Smooth muscle cell (in vitro differentiated cells): Measurements from ENCODE around the gene PARD3. TPM values are rescaled to one million over a fixed set of nuclear protein-coding genes. Genes with fewer than 3 reads are reported as not detected.

Source experiments
- DNase-seq: peaks from one replicate; lab custom pipeline; 2025; ENCODE audit not compliant: unreplicated experiment; lab: John Stamatoyannopoulos, UW
- H2AFZ ChIP-seq: fragments of 200-600 bp; sonication (generic); 2 replicates; pipeline ENCODE4 v1.6.0; 2016; ENCODE audit warnings: antibody characterized with exemption, low read depth, mild to moderate bottlenecking
- H3F3A ChIP-seq: fragments of 200-600 bp; sonication (generic); 2 replicates; pipeline ENCODE4 v1.6.0; 2017; ENCODE audit warnings: antibody characterized with exemption, low read depth
- H3K27ac ChIP-seq: fragments of 200-600 bp; sonication (generic); 2 replicates; pipeline ENCODE4 v1.5.1; 2016; ENCODE audit warnings: low read depth, mild to moderate bottlenecking
- H3K27me3 ChIP-seq: fragments of 200-600 bp; sonication (generic); 2 replicates; pipeline ENCODE4 v1.6.1; 2016; ENCODE audit warnings: low read depth, mild to moderate bottlenecking
- H3K36me3 ChIP-seq: fragments of 200-600 bp; sonication (generic); 2 replicates; pipeline ENCODE4 v1.5.1; 2016; ENCODE audit warnings: low read depth
- H3K4me1 ChIP-seq: fragments of 200-600 bp; sonication (generic); 2 replicates; pipeline ENCODE4 v1.5.1; 2016; ENCODE audit warnings: low read depth
- H3K4me2 ChIP-seq: fragments of 200-600 bp; sonication (generic); 2 replicates; pipeline ENCODE4 v1.6.0; 2016; ENCODE audit warnings: mild to moderate bottlenecking
- H3K4me3 ChIP-seq: fragments of 200-600 bp; sonication (generic); 2 replicates; pipeline ENCODE4 v1.5.1; 2016; ENCODE audit warnings: mild to moderate bottlenecking
- H3K79me2 ChIP-seq: fragments of 200-600 bp; sonication (generic); 2 replicates; pipeline ENCODE4 v1.6.0; 2016; ENCODE audit warnings: low read depth, mild to moderate bottlenecking
- H3K9ac ChIP-seq: fragments of 200-600 bp; sonication (generic); 2 replicates; pipeline ENCODE4 v1.6.0; 2016; ENCODE audit warnings: low read depth
- H3K9me3 ChIP-seq: fragments of 200-600 bp; sonication (generic); replicated peaks from 2 replicates; pipeline ENCODE4 v1.5.1; 2016; ENCODE audit warnings: low read depth
- H4K20me1 ChIP-seq: fragments of 200-600 bp; sonication (generic); 2 replicates; pipeline ENCODE4 v1.6.0; 2016; ENCODE audit warnings: low read depth
- WGBS: methylation state at CpG from one replicate; pipeline ENCODE4 v1.1.7; 2016; ENCODE audit warnings: low lambda C conversion rate; 5-methylcytosine and 5-hydroxymethylcytosine counted together
- polyA plus RNA-seq: library from polyadenylated mRNA; unstranded; fragments of >200 nt; fragmentation: Nextera tagmentation; extraction: Ambion mirVana; gene quantifications from 2 replicates; pipeline ENCODE4 v1.2.1, GENCODE V29; 2016
- total RNA-seq: library from RNA; depleted of rRNA; stranded (reverse); fragments of >200 nt; gene quantifications from 2 replicates; pipeline ENCODE4 v1.2.3, GENCODE V29; 2014
- TF ChIP-seq, protein P1 (sequence below): fragments of 200-600 bp; sonication (generic); IDR thresholded peaks from 2 replicates; pipeline ENCODE4 v1.5.1; 2017; ENCODE audit warnings: borderline replicate concordance, mild to moderate bottlenecking, antibody characterized with exemption; ENCODE audit not compliant: insufficient read depth, poor library complexity, severe bottlenecking

Gene PARD3
- total and polyA plus RNA-seq, 2 experiments from 2014 or later, result 17.5 to 26.0 TPM

DNA sequence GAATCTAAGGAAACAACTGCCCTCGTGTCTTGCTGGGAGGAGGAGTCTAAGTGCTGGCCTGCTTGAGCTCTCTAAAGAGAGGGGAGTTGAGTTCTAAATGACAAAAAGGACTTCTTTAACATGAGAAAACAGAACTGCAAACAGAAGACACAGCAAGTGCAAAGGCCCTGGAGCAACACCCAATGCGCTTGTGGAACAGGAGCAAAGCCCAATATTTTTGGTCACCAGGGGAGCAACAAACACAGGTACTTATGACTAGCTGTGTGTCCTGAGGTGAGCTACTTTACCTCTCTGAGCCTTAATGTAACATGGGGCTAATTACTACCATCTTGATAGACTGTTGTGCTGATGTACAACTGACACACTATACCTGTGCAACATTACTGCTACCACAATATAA lies 634.3 kb downstream of the PARD3 start:
- Histone ChIP-seq H3K9ac (no peak overlapping the region), H3K9me3 (no peaks in the 10 kb centered on the region), H3K79me2 (no peaks in the 10 kb centered on the region), H3F3A (peaks cover 5% of the 10 kb centered on the region), H3K4me2 (no peak overlapping the region), H3K4me1 (peaks cover 23% of the 10 kb centered on the region), H3K36me3 (no peaks in the 10 kb centered on the region), H2AFZ (no peak overlapping the region), H3K27me3 (no peaks in the 10 kb centered on the region), H4K20me1 (no peaks in the 10 kb centered on the region), H3K27ac (no peak overlapping the region), H3K4me3 (no peak overlapping the region)
- TF ChIP-seq, protein P1, sequence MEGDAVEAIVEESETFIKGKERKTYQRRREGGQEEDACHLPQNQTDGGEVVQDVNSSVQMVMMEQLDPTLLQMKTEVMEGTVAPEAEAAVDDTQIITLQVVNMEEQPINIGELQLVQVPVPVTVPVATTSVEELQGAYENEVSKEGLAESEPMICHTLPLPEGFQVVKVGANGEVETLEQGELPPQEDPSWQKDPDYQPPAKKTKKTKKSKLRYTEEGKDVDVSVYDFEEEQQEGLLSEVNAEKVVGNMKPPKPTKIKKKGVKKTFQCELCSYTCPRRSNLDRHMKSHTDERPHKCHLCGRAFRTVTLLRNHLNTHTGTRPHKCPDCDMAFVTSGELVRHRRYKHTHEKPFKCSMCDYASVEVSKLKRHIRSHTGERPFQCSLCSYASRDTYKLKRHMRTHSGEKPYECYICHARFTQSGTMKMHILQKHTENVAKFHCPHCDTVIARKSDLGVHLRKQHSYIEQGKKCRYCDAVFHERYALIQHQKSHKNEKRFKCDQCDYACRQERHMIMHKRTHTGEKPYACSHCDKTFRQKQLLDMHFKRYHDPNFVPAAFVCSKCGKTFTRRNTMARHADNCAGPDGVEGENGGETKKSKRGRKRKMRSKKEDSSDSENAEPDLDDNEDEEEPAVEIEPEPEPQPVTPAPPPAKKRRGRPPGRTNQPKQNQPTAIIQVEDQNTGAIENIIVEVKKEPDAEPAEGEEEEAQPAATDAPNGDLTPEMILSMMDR, result no peak
- WGBS, result 92% methylated on average over 2 of the region's 2 CpGs
- DNase-seq, result no peak

DNA sequence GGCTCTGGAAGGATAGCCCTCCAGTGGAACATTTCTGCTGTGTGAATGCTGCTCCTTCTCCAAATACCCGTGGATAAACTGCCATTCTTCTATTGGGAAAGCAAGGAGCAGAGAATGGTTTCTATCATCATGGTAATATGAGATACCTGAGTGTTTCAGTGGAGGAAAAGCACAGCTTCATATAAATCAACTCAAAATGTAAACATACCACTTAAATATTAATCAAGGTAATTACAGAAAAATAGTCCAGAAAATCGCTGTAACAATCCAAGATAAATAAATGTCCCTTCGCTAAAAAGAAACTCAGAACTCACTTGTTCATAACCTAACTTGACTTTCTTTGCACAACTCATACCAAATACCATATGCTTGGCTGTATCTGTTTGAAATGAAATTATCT lies 635.8 kb downstream of the PARD3 start:
- TF ChIP-seq, protein P1, result no peak
- Histone ChIP-seq H2AFZ (no peak overlapping the region), H3K27me3 (no peaks in the 10 kb centered on the region), H3F3A (no peaks in the 10 kb centered on the region), H3K27ac (no peak overlapping the region), H3K9me3 (no peaks in the 10 kb centered on the region), H3K4me2 (no peak overlapping the region), H3K79me2 (no peaks in the 10 kb centered on the region), H3K4me3 (no peak overlapping the region), H3K4me1 (peaks cover 15% of the 10 kb centered on the region), H3K9ac (no peak overlapping the region), H3K36me3 (no peaks in the 10 kb centered on the region), H4K20me1 (no peaks in the 10 kb centered on the region)
- DNase-seq, result no peak
- 94% methylated on average over 3 of the region's 3 CpGs for WGBS

DNA sequence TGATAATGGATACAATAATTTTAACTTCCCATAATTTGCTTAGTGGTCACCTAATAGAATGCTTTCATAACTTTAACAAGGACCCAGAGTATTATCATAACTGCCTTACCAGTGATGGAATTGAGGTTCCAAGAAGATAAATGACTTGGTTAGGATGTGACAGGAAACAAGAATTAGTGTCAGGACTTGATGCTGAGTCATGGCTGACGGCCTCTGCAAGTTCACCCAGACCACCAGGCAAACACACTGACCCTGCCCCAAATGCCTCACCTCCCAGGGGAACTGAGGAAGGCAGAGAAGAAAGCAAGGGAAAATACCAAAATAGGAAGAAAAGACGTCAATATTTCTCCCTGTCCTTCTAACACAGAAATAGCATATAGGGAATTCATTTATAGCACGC lies 636.3 kb downstream of the PARD3 start:
- Histone ChIP-seq H3K79me2 (no peaks in the 10 kb centered on the region), H3K4me2 (no peak overlapping the region), H3K36me3 (no peaks in the 10 kb centered on the region), H3K4me3 (no peak overlapping the region), H3K4me1 (peaks cover 15% of the 10 kb centered on the region), H3K9me3 (no peaks in the 10 kb centered on the region), H3F3A (no peaks in the 10 kb centered on the region), H3K27ac (no peak overlapping the region), H4K20me1 (no peaks in the 10 kb centered on the region), H3K27me3 (no peaks in the 10 kb centered on the region), H3K9ac (no peak overlapping the region), H2AFZ (no peak overlapping the region)
- DNase-seq, result no peak
- 60% methylated on average over 3 of the region's 3 CpGs for WGBS
- TF ChIP-seq, protein P1, result no peak

DNA sequence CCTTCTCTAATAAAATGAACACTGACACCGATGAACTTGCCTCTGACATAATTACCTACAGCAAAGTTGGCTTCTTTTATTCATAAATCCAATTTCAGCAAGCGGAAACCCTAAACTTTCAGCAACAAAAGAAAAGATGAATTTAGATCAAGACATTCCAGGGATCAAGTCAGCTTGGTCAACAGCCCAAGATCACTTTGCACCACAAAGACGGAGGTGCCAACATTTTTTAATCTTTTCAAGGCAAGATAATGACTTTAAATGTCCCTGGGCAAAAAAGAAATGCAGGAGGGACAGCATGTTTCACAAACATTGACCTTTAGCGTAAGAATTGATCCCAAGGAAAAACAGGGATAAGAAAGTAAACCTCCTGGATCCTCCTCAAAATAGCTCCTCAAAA lies 636.9 kb downstream of the PARD3 start:
- no peaks in the 10 kb centered on the region for H3K9me3 ChIP-seq
- no peak overlapping the region for H3K27ac ChIP-seq
- TF ChIP-seq, protein P1, result no peak
- H3K4me1 ChIP-seq, result peaks cover 15% of the 10 kb centered on the region
- H3K9ac ChIP-seq, result no peak overlapping the region
- H3K79me2 ChIP-seq, result no peaks in the 10 kb centered on the region
- H3K4me3 ChIP-seq, result no peak overlapping the region
- no peak overlapping the region for H3K4me2 ChIP-seq
- H2AFZ ChIP-seq, result no peak overlapping the region
- H4K20me1 ChIP-seq, result no peaks in the 10 kb centered on the region
- WGBS, result 74% methylated on average over 4 of the region's 4 CpGs
- no peak for DNase-seq
- no peaks in the 10 kb centered on the region for H3F3A ChIP-seq
- no peaks in the 10 kb centered on the region for H3K36me3 ChIP-seq
- no peaks in the 10 kb centered on the region for H3K27me3 ChIP-seq
